ENCODE measurements around the gene MID2.

DNA sequence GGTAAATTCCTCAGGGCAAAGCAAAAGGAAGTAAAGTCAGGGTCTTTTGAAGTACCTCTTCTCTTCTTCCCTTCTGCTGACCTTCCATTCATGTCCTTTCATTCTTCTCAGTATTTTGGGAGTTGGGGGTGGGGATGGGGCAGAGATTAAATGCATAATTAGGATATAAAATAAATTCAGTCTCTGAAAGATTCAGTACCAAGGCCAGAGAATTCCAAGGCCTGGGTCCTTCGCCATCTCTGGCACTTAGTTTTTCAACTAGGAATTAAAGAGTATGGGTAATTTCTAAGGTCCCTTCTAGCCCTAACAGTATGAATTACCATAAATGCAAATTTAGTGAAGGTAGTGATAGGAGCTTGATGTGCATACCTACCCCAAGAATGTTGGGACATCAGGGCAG is 108.6 kb downstream of the MID2 start:
- TF ChIP-seq CTCF (IDR thresholded peaks at IDR 0.05) (no peak), POLR2A (IDR thresholded peaks at IDR 0.05) (no peak)

All from adrenal gland (tissue), 5 donors.